Testis (tissue), 3 donors: Measurements from ENCODE around the gene NCOA4. TPM values are rescaled to one million over a fixed set of nuclear protein-coding genes. Genes with fewer than 3 reads are reported as not detected.
"Not testable (repeated sequence)": the region's sequence is repeated elsewhere in the genome, so short reads cannot be mapped to it uniquely, and the experiment has no call there.

Experiments
- DNase-seq: peaks from one replicate; pipeline ENCODE4 v3.0.0-alpha.2; 2019
- H3K27ac ChIP-seq, 2 donors: fragments of 200-600 bp; sonication (generic); one replicate each; pipeline ENCODE4 v1.5.1; 2019
- H3K27me3 ChIP-seq: fragments of 200-600 bp; sonication (generic); one replicate; pipeline ENCODE4 v1.5.1; 2019
- H3K36me3 ChIP-seq: fragments of 200-600 bp; sonication (generic); one replicate; pipeline ENCODE4 v1.5.1; 2017; ENCODE audit warnings: low read depth; ENCODE audit errors: missing control alignments
- H3K4me1 ChIP-seq: fragments of 200-600 bp; sonication (generic); one replicate; pipeline ENCODE4 v1.5.1; 2019
- H3K4me3 ChIP-seq, 2 donors: fragments of 200-600 bp; sonication (generic); one replicate each; pipeline ENCODE4 v1.5.1; 2017 to 2019
- H3K9me3 ChIP-seq: fragments of 200-600 bp; sonication (generic); one replicate; pipeline ENCODE4 v1.5.1; 2017
- WGBS, 2 donors: methylation state at CpG; one replicate each; pipeline ENCODE4 v1.1.5; 2018; 5-methylcytosine and 5-hydroxymethylcytosine counted together
- intact Hi-C: fragments of 100-400 bp; cut with DNase I; formaldehyde crosslinking; loops from one replicate; pipeline ENCODE4 v1.15.1; 2023; ENCODE audit warnings: low total_unique reads
- polyA plus RNA-seq: library from polyadenylated mRNA; stranded (reverse); fragments of 350-450 nt; fragmentation: Illumina TruSeq; extraction: RNeasy Lipid Tissue Mini Kit (QIAGEN cat#74804); gene quantifications from one replicate; pipeline ENCODE4 v1.2.3, GENCODE V29; 2014; ENCODE audit warnings: low read depth, low replicate concordance; ENCODE audit not compliant: insufficient read depth
- small RNA-seq, 2 donors: library from RNA; depleted of rRNA; stranded (forward); fragments of <200 nt; gene quantifications; one replicate each; pipeline ENCODE3, GENCODE V24; 2016
- total RNA-seq, 2 donors: library from RNA; depleted of rRNA; stranded (reverse); fragments of >200 nt; gene quantifications; one replicate each; pipeline ENCODE4 v1.2.3, GENCODE V29; 2016

The NCOA4 gene
- total and polyA plus RNA-seq, 3 donors from 2014 or later: 64.4 to 90.8 (median 76.0) TPM

DNA sequence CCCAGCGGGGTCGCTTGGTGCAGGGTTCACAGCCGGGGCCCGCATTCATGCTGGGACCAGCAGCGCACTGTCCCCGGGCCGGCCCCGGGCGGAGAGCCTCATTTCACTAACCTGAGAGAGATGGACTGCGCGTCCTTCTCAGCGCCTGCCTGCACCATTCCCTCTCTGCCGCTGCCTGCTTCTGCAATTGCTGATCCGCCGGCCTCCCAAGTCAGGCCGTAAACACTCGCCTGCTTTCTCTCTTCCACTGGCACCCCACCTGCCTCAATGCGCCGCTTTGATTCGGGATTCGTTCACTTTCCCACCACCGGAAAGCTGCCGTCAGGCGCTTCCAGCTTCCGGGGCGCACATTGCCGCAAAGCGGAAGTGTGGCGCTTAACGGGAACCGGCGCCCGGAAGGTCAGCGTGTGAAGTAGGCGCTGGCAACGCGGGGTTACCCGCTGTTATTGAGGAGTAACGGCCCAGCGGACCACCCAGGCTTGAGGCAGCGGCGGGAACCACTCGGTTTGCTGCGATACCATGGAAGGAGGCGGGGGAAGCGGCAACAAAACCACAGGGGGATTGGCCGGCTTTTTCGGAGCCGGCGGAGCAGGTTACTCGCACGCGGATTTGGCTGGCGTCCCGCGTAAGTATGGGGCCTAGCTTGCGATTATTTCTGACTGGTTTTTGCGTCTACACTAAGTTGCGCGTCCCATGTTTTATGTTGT, 58.2 kb downstream of the NCOA4 start, which contains the start of gene TIMM23:
Gene TIMM23 (plus strand): TSS at position 384 of the 707 bp plus-strand sequence. CDS start 136 bp downstream, at position 520.
- H3K9me3 ChIP-seq, intact Hi-C loops, H3K36me3 ChIP-seq, H3K27me3 ChIP-seq, H3K4me1 ChIP-seq: not testable (repeated sequence)
- peak; percentile 91 for DNase-seq
- WGBS, 2 donors: 0% methylated on average over 56 to 58 of the region's 60 CpGs
- Histone ChIP-seq H3K27ac (peak within 1 kb of the TSS; percentile 65 to 85), H3K4me3 (peak within 1 kb of the TSS; percentile 77 to 81)

DNA sequence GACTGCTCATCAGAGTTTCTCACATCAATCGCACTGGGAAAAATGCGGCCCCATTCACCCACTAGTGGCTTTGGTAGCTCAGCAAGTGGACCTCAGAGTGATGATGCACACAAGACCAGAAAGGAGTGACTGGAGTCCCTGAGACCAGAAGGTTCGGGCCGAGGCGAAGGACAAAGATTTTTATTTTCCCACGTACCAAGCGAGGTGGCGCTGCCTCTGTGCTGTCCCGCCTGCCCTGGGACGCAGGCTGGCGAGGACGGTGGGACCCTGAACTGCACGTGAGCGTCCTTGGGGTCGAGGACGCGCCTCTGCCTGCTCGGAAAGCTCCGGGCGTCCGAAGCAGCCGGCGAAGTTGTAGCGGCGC, 58.7 kb downstream of the NCOA4 start:
- H3K36me3 ChIP-seq, H3K4me1 ChIP-seq, intact Hi-C loops, H3K9me3 ChIP-seq, H3K27me3 ChIP-seq: not testable (repeated sequence)
- peak overlapping the region; percentile 77 to 81 for H3K4me3 ChIP-seq
- peak; percentile 17 for DNase-seq
- 0% methylated on average over 7 of the region's 25 CpGs for WGBS, 2 donors
- H3K27ac ChIP-seq: peak overlapping the region in 1 of 2 donors; percentile 85

DNA sequence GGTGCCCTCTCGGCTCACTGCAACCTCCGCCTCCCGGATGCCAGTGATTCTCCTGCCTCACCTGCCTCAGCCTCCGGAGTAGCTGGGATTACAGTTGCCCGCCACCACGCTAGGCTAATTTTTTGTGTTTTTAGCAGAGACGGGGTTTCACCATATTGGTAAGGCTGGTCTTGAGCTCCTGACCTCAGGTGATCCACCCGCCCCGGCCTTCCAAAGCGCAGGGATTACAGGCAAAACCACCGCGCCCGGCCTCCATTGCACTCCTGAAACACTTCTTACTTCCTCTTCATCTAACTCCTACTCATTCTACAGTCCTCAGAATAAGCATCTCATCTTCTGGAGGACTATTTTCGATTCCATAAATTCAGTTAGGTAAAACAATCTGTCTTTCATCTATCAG, 59.4 kb downstream of the NCOA4 start:
- H3K4me1 ChIP-seq, H3K27me3 ChIP-seq, intact Hi-C loops, H3K9me3 ChIP-seq, H3K36me3 ChIP-seq, DNase-seq, H3K27ac ChIP-seq: not testable (repeated sequence)
- H3K4me3 ChIP-seq: peak overlapping the region; percentile 77 to 81
- WGBS, 2 donors: 19 to 36% methylated on average over 11 to 14 of the region's 14 CpGs

DNA sequence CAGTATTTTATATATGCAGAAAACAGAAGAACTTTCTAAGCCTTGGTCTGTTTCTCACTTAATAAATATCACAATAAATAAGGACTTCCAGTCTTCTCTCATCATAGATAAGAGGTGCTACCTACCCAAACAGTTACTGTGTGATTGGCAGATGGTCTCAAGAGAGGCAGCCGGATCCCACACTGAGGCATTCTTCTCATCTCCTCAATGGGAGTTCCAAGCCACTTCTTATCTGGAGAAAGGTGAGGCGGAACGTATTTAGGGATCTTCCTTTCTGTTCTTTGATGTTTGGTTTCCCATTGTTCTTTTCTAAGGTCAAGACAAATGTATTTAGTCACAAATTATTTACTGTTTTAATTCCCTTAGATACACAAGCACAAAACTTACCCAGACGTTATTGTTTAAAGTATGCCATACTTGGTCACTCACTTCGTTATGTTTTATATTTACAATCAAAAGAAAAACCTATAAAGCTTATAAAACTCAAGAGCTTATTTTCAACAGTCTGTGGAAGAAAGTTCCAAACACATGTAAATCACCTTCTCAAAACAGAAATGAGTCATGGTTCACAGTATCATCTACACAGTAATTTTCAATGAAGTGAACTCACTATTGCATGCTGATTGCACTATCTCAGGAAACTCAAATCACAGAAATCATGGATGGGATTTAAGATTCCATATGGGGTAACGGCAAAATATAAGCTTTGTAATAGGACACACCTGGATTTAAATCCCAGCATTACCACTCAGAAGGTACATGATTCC, 67.6 kb downstream of the NCOA4 start:
- intact Hi-C loops, H3K4me1 ChIP-seq, H3K27me3 ChIP-seq, H3K27ac ChIP-seq, H3K9me3 ChIP-seq, H3K36me3 ChIP-seq, H3K4me3 ChIP-seq, DNase-seq: not testable (repeated sequence)
- WGBS, 2 donors: 75 to 86% methylated on average over 6 of the region's 6 CpGs

DNA sequence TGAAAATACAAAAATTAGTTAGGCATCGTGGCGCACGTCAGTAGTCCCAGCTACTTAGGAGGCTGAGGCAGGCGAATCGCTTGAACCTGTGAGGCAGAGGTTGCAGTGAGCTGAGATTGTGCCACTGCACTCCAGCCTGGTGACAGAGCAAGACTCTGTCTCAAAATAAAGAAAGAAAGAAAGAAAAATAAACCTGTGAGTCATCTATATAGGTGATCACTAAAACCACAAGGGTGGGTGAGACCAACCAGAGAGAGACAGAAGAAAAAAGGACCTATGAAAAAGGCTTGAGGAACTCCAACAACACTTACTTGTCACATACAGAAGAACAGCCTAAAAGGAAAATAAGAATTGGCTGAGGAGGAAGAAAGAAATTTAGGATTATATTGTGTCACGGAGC, 72.5 kb downstream of the NCOA4 start:
- H3K36me3 ChIP-seq, H3K9me3 ChIP-seq, H3K27me3 ChIP-seq, intact Hi-C loops, H3K27ac ChIP-seq, DNase-seq, H3K4me1 ChIP-seq, H3K4me3 ChIP-seq: not testable (repeated sequence)
- 93 to 99% methylated on average over 6 of the region's 6 CpGs for WGBS, 2 donors

DNA sequence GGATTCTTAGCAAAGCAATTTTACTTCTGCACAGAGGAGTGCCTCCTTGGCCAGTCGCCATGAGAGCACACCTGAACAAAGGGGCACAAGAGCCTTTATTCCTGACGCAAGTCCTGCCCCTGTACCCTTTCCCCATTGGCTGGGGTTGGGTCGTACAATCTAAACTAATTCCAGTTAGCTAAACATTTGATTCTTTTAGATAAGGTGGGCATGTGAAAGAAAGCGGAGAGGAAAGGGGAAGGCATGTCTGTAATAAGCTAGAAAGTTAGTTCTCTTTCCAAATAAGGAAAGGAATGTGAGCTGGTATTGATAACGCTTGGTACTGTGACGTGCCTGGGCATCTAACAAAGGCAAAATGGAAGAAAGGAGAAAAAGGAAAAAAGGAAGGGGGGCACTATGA, 73.8 kb downstream of the NCOA4 start:
- intact Hi-C loops, DNase-seq, H3K36me3 ChIP-seq, H3K27me3 ChIP-seq, H3K27ac ChIP-seq, H3K9me3 ChIP-seq, H3K4me1 ChIP-seq, H3K4me3 ChIP-seq: not testable (repeated sequence)
- WGBS, 2 donors: 62 to 69% methylated on average over 4 of the region's 6 CpGs

Small RNA genes lying within 50 kb of the gene (small RNA-seq; reads per million reads assigned to genes)
- gene SNORA74C-1: 0 reads per million in 2 donors

Other genes with a start within 250 kb of the NCOA4 start
- gene AGAP4, start 183.1 kb downstream of the NCOA4 start, total RNA-seq: 10 to 100 TPM; 25.7 to 42.9 TPM
- gene AGAP4, start 183.1 kb downstream of the NCOA4 start, polyA plus RNA-seq: 23.0 TPM
- 100 to 1,000 TPM; 113 to 119 TPM for gene TIMM23, start 58.1 kb downstream of the NCOA4 start, total RNA-seq
- gene TIMM23, start 58.1 kb downstream of the NCOA4 start, polyA plus RNA-seq: 214 TPM
- gene MSMB, start 15.6 kb upstream of the NCOA4 start, total RNA-seq: 1 to 10 TPM in 1 of 2 donors, not detected in 1; 1.4 TPM
- gene MSMB, start 15.6 kb upstream of the NCOA4 start, polyA plus RNA-seq: 11.6 TPM